ENCODE data around the gene CNTN2.

The CNTN2 gene

GRCh38 chr1:205018381-205018780 lies 24.6 kb upstream of the CNTN2 start:
- DNase-seq (ENCODE audit: low spot score) = no peak

GRCh38 chr1:205020466-205020865 lies 22.5 kb upstream of the CNTN2 start:
- peak; percentile 44 for DNase-seq (ENCODE audit: low spot score)

- DNase-seq (ENCODE audit: low spot score) = no peak
Observed at GRCh38 chr1:205024679-205025078, 18.3 kb upstream of the CNTN2 start.

- DNase-seq (ENCODE audit: low spot score) = no peak
Observed at GRCh38 chr1:205025239-205025638, 17.8 kb upstream of the CNTN2 start.

GRCh38 chr1:205026181-205026580 lies 16.8 kb upstream of the CNTN2 start:
- DNase-seq (ENCODE audit: low spot score) = no peak

GRCh38 chr1:205028390-205028789 lies 14.6 kb upstream of the CNTN2 start:
- DNase-seq (ENCODE audit: low spot score) = no peak

GRCh38 chr1:205028924-205029323 lies 14.1 kb upstream of the CNTN2 start:
- DNase-seq (ENCODE audit: low spot score) = no peak

GRCh38 chr1:205030241-205030640 lies 12.8 kb upstream of the CNTN2 start:
- DNase-seq (ENCODE audit: low spot score) = no peak

- DNase-seq (ENCODE audit: low spot score) = no peak
Observed at GRCh38 chr1:205030896-205031295, 12.1 kb upstream of the CNTN2 start.

GRCh38 chr1:205032508-205032907 lies 10.5 kb upstream of the CNTN2 start:
- DNase-seq (ENCODE audit: low spot score) = peak; percentile 93

- no peak for DNase-seq (ENCODE audit: low spot score)
Observed at GRCh38 chr1:205037539-205037938, 5.5 kb upstream of the CNTN2 start.

GRCh38 chr1:205038132-205038786 lies 4.8 kb upstream of the CNTN2 start:
- no peak for DNase-seq (ENCODE audit: low spot score)

GRCh38 chr1:205041001-205041715 lies 1.9 kb upstream of the CNTN2 start:
- DNase-seq (ENCODE audit: low spot score) = peak; percentile 31

- peak; percentile 87 for DNase-seq (ENCODE audit: low spot score)
Observed at GRCh38 chr1:205041998-205042910, 758 bp upstream of the CNTN2 start.

GRCh38 chr1:205043866-205044265 lies 854 bp downstream of the CNTN2 start:
- DNase-seq (ENCODE audit: low spot score) = peak; percentile 24

GRCh38 chr1:205044741-205045140 lies 1.7 kb downstream of the CNTN2 start:
- DNase-seq (ENCODE audit: low spot score) = no peak

GRCh38 chr1:205045146-205045545 lies 2.1 kb downstream of the CNTN2 start:
- peak; percentile 25 for DNase-seq (ENCODE audit: low spot score)

GRCh38 chr1:205046870-205047269 lies 3.9 kb downstream of the CNTN2 start:
- no peak for DNase-seq (ENCODE audit: low spot score)

- no peak for DNase-seq (ENCODE audit: low spot score)
Observed at GRCh38 chr1:205047764-205048231, 4.8 kb downstream of the CNTN2 start.

- DNase-seq (ENCODE audit: low spot score) = peak; percentile 91
Observed at GRCh38 chr1:205048382-205048781, 5.4 kb downstream of the CNTN2 start.

GRCh38 chr1:205049479-205049878 lies 6.5 kb downstream of the CNTN2 start:
- DNase-seq (ENCODE audit: low spot score) = no peak

GRCh38 chr1:205052690-205053089 lies 9.7 kb downstream of the CNTN2 start:
- no peak for DNase-seq (ENCODE audit: low spot score)

GRCh38 chr1:205053296-205053695 lies 10.3 kb downstream of the CNTN2 start:
- no peak for DNase-seq (ENCODE audit: low spot score)

Data from cerebellar cortex (tissue), 1 donor.